Common myeloid progenitor, CD34-positive (primary cell): Measurements from ENCODE around the gene ATP8B1.

Source experiments
- CTCF ChIA-PET: fragments of 350-600 bp; sonication (Branson Sonifier 250); formaldehyde crosslinking; loops from one replicate; lab custom pipeline; 2021; ENCODE audit warnings: antibody characterized with exemption; lab: Charles Lee
- POLR2A ChIA-PET: fragments of 350-600 bp; sonication (Branson Sonifier 250); formaldehyde crosslinking; loops from one replicate; lab custom pipeline; 2021; ENCODE audit warnings: antibody characterized with exemption; lab: Charles Lee
- DNase-seq, 3 donors: peaks; one replicate each; pipeline versions ENCODE4 v3.0.0 to v3.0.0-alpha.2; 2013
- H3K27ac ChIP-seq, 2 experiments: 1 replicate in 1 of 2; 2 replicates in 1 of 2; pipeline ENCODE4 v1.7.0; 2013; ENCODE audit warnings: inconsistent platforms in 2 of 2, low read length in 2 of 2, mild to moderate bottlenecking in 2 of 2, low read depth in 1 of 2, moderate library complexity in 1 of 2; ENCODE audit not compliant: severe bottlenecking in 2 of 2, insufficient read depth in 1 of 2, poor library complexity in 1 of 2
- H3K27me3 ChIP-seq, 5 experiments: replicated peaks in 2 of 5; 1 replicate in 3 of 5; 2 replicates in 2 of 5; pipeline versions ENCODE4 v1.6.1 to v1.7.0; 2013; ENCODE audit warnings: low read length in 4 of 5, mild to moderate bottlenecking in 2 of 5, moderate library complexity in 2 of 5, inconsistent platforms in 1 of 5; ENCODE audit not compliant: insufficient read depth in 5 of 5, control insufficient read depth in 4 of 5
- H3K36me3 ChIP-seq, 4 experiments: 1 replicate in 2 of 4; 2 replicates in 2 of 4; pipeline versions ENCODE4 v1.6.1 to v1.7.0; 2013; ENCODE audit warnings: low read length in 3 of 4, control low read depth in 1 of 4, mild to moderate bottlenecking in 1 of 4; ENCODE audit not compliant: control insufficient read depth in 4 of 4, insufficient read depth in 4 of 4
- H3K4me1 ChIP-seq, 4 experiments: 1 replicate in 3 of 4; 2 replicates in 1 of 4; pipeline versions ENCODE4 v1.6.1 to v1.7.1; 2013; ENCODE audit warnings: low read length in 3 of 4, mild to moderate bottlenecking in 3 of 4, control low read depth in 1 of 4, inconsistent platforms in 1 of 4, moderate library complexity in 1 of 4; ENCODE audit not compliant: control insufficient read depth in 4 of 4, insufficient read depth in 4 of 4; ENCODE audit errors: control extremely low read depth in 1 of 4
- H3K4me3 ChIP-seq, 7 experiments: 1 replicate in 4 of 7; 2 replicates in 3 of 7; pipeline versions ENCODE4 v1.5.1 to v1.7.0; 2013; ENCODE audit warnings: mild to moderate bottlenecking in 7 of 7, low read length in 6 of 7, moderate library complexity in 6 of 7, inconsistent platforms in 2 of 7, low read depth in 2 of 7, control low read depth in 1 of 7; ENCODE audit not compliant: insufficient read depth in 4 of 7, control insufficient read depth in 1 of 7; ENCODE audit errors: extremely low read depth in 1 of 7
- H3K9me3 ChIP-seq, 5 experiments: 1 replicate in 4 of 5; 2 replicates in 1 of 5; pipeline versions ENCODE4 v1.6.1 to v1.7.1; 2013; ENCODE audit warnings: low read length in 4 of 5, mild to moderate bottlenecking in 2 of 5, inconsistent platforms in 1 of 5, low read depth in 1 of 5, moderate library complexity in 1 of 5; ENCODE audit not compliant: control insufficient read depth in 4 of 5, insufficient read depth in 2 of 5; ENCODE audit errors: control extremely low read depth in 1 of 5
- WGBS: methylation state at CpG from one replicate; pipeline ENCODE4 v1.1.5; 2013; ENCODE audit not compliant: insufficient coverage; 5-methylcytosine and 5-hydroxymethylcytosine counted together

ATP8B1 gene

DNA sequence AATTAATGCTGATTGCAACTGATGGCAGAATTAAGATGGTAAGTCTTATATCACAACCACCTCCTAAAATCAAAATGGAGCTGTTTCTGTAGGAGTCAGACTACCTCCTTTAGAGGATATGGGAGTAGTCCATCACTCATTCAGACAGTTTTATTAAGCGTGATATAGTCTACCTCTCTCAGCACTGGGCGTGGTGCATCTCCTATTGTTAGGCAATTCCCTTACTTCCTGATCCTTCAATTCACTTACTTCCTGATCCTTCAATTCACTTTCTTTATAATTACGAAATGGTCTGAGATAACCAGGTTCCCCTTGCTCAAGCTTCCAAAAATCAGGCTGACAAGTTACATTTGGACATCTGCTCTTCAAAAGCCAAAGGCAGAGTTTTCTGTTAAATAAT lies 31.9 kb downstream of the ATP8B1 start:
- CTCF ChIA-PET, result no interaction called here
- no peaks in the 10 kb centered on the region for H3K27me3 ChIP-seq
- WGBS, result 100% methylated on average over 2 of the region's 3 CpGs
- no peak for DNase-seq
- no peak overlapping the region for H3K27ac ChIP-seq
- POLR2A ChIA-PET, result interaction anchor here (0.5 kb wide), 1 partner anchor 108 kb away, joined by 3 read pairs; no protein-coding TSS in a partner anchor
- peaks cover 0 to under 1% (median 0%) of the 10 kb centered on the region in 4 experiments for H3K4me1 ChIP-seq
- H3K36me3 ChIP-seq, result no peaks in the 10 kb centered on the region
- H3K9me3 ChIP-seq, result no peaks in the 10 kb centered on the region
- no peak overlapping the region for H3K4me3 ChIP-seq

- no peak overlapping the region for H3K27ac ChIP-seq
Observed at GRCh38 chr18:57768537-57769326, 34.4 kb downstream of the ATP8B1 start.

DNA sequence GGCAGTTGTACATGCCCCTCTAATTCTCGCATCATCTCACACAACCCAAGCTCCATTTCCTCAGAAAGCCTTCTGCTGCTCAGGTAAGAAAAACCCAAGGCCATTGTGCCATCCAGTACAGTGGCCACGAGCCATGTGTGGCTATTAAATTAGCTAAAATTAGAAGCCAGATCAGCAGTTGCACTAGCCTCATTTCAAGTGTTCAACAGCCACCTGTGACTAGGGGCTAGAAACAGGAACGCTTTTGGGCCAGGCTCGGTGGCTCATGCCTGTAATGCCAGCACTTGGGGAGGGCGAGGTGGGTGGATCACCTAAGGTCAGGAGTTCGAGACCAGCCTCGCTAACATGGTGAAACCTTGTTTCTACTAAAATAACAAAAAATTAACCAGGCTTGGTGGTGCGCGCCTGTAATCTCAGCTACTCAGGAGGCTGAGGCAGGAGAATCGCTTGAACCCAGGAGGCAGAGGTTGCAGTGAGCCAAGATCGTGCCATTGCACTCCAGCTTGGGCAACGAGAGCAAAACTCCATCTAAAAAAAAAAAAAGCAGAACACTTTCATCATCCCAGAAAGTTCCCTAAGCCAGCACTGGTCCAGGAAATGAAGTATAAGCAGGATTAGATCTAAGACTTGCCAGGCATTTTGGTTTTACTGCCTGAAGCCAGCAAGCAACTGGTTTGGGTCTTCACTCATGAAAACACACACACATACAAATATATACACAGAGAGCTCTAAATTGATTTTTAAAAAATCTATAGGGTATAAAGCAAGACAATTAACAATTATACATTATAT lies 35.7 kb downstream of the ATP8B1 start:
- Histone ChIP-seq H3K27me3 (no peaks in the 10 kb centered on the region), H3K4me3 (no peak overlapping the region), H3K36me3 (no peaks in the 10 kb centered on the region), H3K27ac (no peak overlapping the region), H3K9me3 (no peaks in the 10 kb centered on the region), H3K4me1 (no peaks in the 10 kb centered on the region)
- ChIA-PET POLR2A (no interaction called here), CTCF (no interaction called here)
- 100% methylated on average over 2 of the region's 12 CpGs for WGBS
- DNase-seq, result no peak

More at GRCh38 chr18:57768537-57769326, 34.4 kb downstream of the ATP8B1 start:
- no peak for DNase-seq
- no peaks in the 10 kb centered on the region for H3K9me3 ChIP-seq
- H3K4me3 ChIP-seq, result no peak overlapping the region
- H3K4me1 ChIP-seq, result no peaks in the 10 kb centered on the region
- H3K27me3 ChIP-seq, result no peaks in the 10 kb centered on the region
- POLR2A ChIA-PET, result no interaction called here
- 97% methylated on average over 5 of the region's 8 CpGs for WGBS
- H3K36me3 ChIP-seq, result no peaks in the 10 kb centered on the region
- CTCF ChIA-PET, result interaction anchor here (0.7 kb wide), 1 partner anchor 17 kb away, joined by 3 read pairs; no protein-coding TSS in a partner anchor

DNA sequence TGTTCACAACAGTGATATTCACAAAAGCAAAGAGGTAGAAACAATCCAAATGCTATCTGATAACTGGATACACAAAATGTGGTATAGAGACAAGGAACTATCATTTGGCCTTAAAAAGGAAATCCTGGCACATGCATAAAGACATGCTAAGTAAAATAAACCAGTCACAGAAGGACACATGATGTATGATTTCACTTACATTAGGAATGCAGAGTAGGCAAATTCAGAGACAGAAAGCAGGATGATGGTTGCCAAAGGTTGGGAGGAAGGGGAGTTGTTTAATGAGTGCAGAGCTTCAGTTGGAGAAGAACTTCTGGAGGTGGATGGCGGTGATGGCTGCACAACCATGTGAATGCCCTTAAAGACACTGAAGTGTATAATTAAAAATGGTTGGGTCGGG lies 38.1 kb downstream of the ATP8B1 start:
- H3K27ac ChIP-seq, result no peak overlapping the region
- 100% methylated on average over 2 of the region's 2 CpGs for WGBS
- H3K4me3 ChIP-seq, result no peak overlapping the region
- POLR2A ChIA-PET, result interaction anchor here (0.7 kb wide), 1 partner anchor 1088 kb away, joined by 4 read pairs; no protein-coding TSS in a partner anchor
- CTCF ChIA-PET, result no interaction called here
- no peak for DNase-seq
- no peaks in the 10 kb centered on the region for H3K9me3 ChIP-seq
- H3K4me1 ChIP-seq, result no peaks in the 10 kb centered on the region
- H3K36me3 ChIP-seq, result no peaks in the 10 kb centered on the region
- H3K27me3 ChIP-seq, result no peaks in the 10 kb centered on the region

GRCh38 chr18:57764087-57764486 lies 39.0 kb downstream of the ATP8B1 start:
- 85% methylated on average over 8 of the region's 8 CpGs for WGBS
- CTCF ChIA-PET, result no interaction called here
- DNase-seq, result no peak
- H3K27ac ChIP-seq, result no peak overlapping the region
- no peaks in the 10 kb centered on the region for H3K9me3 ChIP-seq
- no peaks in the 10 kb centered on the region for H3K36me3 ChIP-seq
- no peaks in the 10 kb centered on the region for H3K27me3 ChIP-seq
- POLR2A ChIA-PET, result no interaction called here
- no peak overlapping the region for H3K4me3 ChIP-seq
- no peaks in the 10 kb centered on the region for H3K4me1 ChIP-seq

- no peaks in the 10 kb centered on the region for H3K27me3 ChIP-seq
- ChIA-PET POLR2A (no interaction called here), CTCF (interaction anchor here (1.3 kb wide), 1 partner anchor 12 kb away, joined by 3 read pairs; no protein-coding TSS in a partner anchor)
- no peak overlapping the region for H3K4me3 ChIP-seq
- no peaks in the 10 kb centered on the region for H3K4me1 ChIP-seq
- no peaks in the 10 kb centered on the region for H3K36me3 ChIP-seq
- H3K27ac ChIP-seq, result no peak overlapping the region
- no peak for DNase-seq
- no peaks in the 10 kb centered on the region for H3K9me3 ChIP-seq
- no CpG with 5 or more reads among the region's 2 CpGs for WGBS
Observed at GRCh38 chr18:57762686-57763085, 40.4 kb downstream of the ATP8B1 start.

DNA sequence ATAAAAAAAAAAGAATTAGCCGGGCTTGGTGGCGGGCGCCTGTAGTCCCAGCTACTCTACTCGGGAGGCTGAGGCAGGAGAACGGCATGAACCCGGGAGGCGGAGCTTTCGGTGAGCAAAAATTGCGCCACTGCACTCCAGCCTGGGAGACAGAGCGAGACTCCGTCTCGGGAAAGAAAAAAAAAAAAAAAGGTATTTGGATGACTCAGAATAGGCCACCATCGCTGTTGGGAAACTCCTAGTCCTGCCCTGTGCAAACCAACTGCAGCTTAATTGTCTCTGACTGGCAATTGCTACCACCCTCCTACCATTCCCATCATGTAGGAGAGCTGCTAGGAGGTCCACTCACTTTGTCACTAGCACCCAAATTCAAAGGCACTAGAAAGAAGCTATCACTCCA lies 43.5 kb downstream of the ATP8B1 start:
- peaks cover 0 to 7% (median 0%) of the 10 kb centered on the region in 5 experiments for H3K9me3 ChIP-seq
- ChIA-PET POLR2A (no interaction called here), CTCF (interaction anchor here (0.6 kb wide), 1 partner anchor 664 kb away, joined by 5 read pairs; no protein-coding TSS in a partner anchor)
- H3K27me3 ChIP-seq, result no peaks in the 10 kb centered on the region
- no peak overlapping the region for H3K27ac ChIP-seq
- H3K4me3 ChIP-seq, result no peak overlapping the region
- 94% methylated on average over 9 of the region's 13 CpGs for WGBS
- H3K36me3 ChIP-seq, result no peaks in the 10 kb centered on the region
- no peaks in the 10 kb centered on the region for H3K4me1 ChIP-seq
- DNase-seq, result no peak
